Ovary (tissue), 3 donors: ENCODE results near the gene KRTAP10-5.

Source experiments
- CTCF ChIP-seq, 3 donors: fragments of 450-650 bp in 2 of 3; fragments of 200-600 bp in 1 of 3; IDR thresholded peaks; one replicate each; pipeline versions ENCODE4 v1.5.1 to v1.8.0; 2016 to 2022; ENCODE audit warnings: antibody characterized with exemption in 3 of 3, mild to moderate bottlenecking in 1 of 3
- EP300 ChIP-seq: sonication (generic); formaldehyde crosslinking; IDR thresholded peaks from one replicate; pipeline ENCODE4 v1.6.1; 2017; ENCODE audit warnings: antibody characterized with exemption
- donor health status: DM: no; HTN: no; CAD: no.

- TF ChIP-seq CTCF (IDR thresholded peaks at IDR 0.05) = no peak
- no peak for TF ChIP-seq EP300
Measured at GRCh38 chr21:44593598-44594405, 13.4 kb upstream of the KRTAP10-5 start.
